Left forelimb (tissue), 1 donor: Measurements from ENCODE around the gene ECI1.

Experiments
- DNase-seq: peaks from one replicate; pipeline ENCODE4 v3.0.0-alpha.2; 2018; ENCODE audit warnings: low spot score

Gene ECI1

DNA sequence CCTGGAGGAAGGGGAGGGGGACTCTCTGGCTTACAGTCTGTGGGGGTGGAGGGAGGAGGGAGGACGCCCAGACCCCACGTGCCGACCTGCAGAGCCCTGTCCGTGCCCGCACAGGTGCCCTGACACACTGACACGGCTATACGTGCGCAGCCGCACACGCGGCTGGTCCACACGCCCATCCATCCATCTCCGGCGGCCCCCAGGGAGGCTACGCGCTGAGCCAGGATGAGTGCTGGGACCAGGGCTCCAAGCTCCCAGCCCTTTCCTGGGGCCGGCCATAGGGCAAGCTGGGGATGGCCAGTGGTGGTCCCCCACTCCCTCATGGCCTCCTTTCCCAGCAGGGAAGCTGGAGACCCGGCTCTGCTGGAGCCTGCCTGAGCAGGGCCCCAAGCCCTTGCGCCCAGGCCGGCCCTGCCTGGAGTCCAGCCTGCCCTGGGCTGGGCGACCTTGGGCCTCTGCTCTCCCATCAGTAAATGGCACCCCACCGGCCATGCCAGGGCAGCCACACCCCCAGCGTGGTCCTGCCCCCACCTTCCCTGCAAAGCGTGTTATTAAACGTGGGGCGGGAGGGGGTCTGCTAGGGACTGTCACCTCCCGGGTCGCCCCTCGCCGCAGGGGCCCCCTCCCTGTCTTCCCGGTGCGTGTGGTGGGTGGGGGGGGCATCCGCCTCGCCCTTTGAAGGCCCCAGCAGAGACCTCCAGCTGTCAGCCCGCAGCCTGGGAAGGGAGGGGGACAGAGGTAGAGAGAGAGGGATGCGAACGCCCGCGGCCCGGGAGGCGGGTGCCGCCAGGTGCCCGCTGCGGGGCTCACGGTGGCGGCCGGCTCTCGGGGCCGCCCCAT, 55.8 kb downstream of the ECI1 start:
- no peak for DNase-seq

DNA sequence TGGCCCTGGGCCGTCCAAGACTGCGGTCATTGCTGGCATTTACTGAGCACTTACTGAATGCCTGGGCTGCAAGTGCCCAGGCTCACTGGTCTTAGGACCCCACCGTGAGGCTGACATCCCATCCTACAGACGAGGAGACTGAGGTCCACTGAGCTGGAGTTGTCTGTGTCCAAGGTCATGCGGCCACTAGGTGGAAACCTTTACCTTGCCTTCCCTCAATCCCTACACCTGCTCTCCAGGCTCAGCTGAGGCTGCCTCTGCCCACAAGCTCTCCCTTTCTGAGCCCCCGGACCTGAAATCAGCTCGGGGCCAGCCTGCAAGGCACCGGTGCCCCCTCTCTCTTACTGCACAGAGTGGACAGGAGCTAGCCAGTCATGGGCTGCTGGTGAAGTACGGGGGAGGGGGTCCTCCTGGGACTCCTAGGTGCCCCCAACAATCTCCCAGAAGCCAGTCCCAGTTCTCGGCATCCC, 56.5 kb downstream of the ECI1 start:
- no peak for DNase-seq

DNA sequence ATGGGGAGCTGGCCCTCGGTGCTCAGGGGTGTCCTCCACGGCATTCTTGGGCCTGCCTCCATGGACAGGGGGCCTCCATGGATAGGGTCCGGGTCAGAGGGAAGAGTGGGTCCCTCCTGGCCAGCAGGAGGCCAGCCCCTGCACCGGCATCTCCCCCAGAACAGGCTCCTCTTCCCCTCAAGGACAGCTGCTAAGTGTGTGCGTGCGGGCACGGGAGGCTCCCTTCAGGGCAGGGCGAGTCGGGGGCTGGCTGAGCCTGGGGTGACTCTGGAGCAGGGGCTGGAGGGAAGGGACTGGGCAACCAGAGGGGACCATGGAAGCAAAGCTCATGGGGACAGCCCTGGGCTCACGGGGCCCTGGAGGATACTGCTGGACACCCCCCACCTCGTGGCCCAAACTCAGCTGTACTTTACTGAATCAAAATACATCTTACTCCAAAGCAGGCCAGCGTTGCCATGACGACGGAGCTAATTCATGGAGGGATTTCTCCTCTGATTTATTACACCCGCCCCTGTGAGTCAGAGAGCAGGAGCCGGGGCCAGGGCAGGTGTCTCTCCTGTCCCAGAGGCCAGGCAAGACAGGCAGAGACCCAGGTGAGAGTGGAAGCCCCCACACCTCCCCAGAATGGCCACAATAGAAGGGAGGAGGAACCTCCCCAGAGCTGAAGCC, 57.1 kb downstream of the ECI1 start:
- DNase-seq, result no peak

DNA sequence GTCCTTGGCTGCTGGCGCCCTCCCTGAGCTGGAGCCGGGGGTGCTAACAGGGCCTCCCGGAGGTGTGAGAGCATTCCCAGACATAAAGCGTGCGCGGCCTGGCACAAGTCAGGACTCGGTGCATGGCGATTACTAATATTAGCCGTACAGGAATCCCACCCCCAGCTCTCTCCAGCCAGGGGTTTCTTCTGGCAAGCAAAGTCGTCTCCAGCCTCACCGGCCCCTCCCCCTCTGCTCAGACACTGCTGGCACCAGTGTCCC, 60.0 kb downstream of the ECI1 start:
- no peak for DNase-seq

DNA sequence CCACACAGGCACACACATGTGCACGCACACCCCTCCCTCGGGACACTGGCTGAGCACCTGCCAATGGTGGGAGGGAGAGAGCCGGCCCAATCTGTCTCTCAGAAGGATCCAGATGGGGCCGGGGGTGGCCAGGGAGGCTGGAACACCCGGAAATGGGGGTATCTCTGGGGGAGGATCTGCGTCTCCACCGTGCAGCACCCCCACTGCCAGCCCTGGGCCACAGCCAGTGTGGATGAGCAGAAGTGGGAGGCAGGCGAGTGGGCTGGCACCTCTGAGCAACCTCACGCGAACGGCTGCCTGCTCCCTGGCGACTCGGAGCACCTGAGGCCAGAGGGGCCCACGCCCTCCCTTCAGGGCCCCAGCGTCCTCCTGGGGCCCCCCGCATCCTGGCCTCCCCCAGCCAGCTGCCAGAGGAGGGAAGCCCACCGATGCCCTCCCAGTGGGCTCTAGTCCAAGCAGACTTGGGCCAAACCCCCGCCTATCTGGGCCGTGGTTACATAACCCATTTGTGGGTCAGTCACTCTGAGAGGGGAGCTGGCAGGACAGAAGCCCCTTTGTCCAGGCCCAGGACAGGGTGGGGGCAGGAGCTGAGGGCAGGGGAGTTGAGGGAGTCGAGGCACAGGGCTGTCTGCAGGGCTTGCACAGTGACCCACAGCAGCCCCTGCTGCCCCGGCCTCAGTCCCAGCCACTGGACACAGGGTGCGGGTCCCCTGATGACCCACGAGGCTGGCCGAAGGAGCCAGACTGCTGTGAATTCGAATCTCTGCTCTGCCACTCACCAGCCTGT, 60.5 kb downstream of the ECI1 start:
- DNase-seq, result no peak

DNA sequence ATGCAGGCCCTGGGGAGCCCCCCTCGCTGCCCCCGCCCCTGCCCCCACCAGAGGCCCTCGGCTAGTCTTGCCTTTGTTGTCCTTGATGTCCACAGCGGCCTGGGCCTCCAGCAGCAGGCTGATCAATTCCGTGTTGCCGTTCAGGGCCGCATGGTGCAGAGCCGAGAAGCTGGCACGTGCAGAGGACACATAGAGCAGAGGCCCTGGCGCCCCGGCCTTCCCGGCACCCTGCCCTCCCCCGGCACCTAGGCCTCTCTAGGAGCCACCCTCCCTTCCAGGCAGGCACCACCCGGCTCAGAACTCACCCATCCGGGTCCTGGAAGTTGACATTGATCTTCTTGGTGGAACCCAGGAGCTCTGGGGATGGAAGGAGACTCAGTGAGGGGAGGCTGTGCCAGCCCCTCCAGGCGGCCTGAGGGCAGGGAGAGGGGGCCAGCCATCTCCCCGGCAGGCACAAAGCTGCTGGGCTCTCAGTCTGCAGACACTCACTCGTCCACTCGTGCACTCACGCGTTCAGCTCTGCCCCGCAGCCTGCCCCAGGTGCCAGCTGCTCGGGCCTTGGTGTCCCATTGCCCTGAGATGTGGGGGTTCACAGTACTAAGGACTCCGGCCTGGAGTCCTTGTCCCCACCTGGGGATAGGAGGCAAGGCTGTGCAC, 61.3 kb downstream of the ECI1 start:
- DNase-seq, result no peak
